HCT116 (cell line): ENCODE data around the gene TSC22D4. TPM values are rescaled to one million over a fixed set of nuclear protein-coding genes. Genes with fewer than 3 reads are reported as not detected.

Experiments
- ATAC-seq: fragments of 200-7000 bp; cut with Tn5 transposase; 2 replicates; pipeline ENCODE4 v1.9.1; 2020; ENCODE audit warnings: mild to moderate bottlenecking, moderate library complexity
- BruUV-seq: library from RNA; stranded (reverse); fragments of 400-500 nt; replicated peaks from 2 replicates; lab custom pipeline; 2021; lab: Mats Ljungman, UMichigan
- CTCF ChIA-PET: fragments of 300-600 bp; sonication (Branson Sonifier 250); formaldehyde crosslinking; loops from one replicate; lab custom pipeline; 2021; ENCODE audit warnings: antibody characterized with exemption; lab: Charles Lee
- POLR2A ChIA-PET: fragments of 300-600, 350-600 bp; sonication (Branson Sonifier 250); formaldehyde crosslinking; loops from one replicate; lab custom pipeline; 2021; ENCODE audit warnings: antibody characterized with exemption; lab: Charles Lee
- RAD21 ChIA-PET, 2 experiments: fragments of 300-600 bp; sonication (Branson Sonifier 250); formaldehyde crosslinking; loops; one replicate each; lab custom pipeline; 2023; ENCODE audit warnings: low total read pairs in 2 of 2; ENCODE audit not compliant: uncharacterized antibody in 2 of 2, unreplicated experiment in 2 of 2, low non-redundant PET in 1 of 2; lab: Charles Lee
- DNase-seq: peaks from one replicate; pipeline ENCODE4 v3.0.0-alpha.2; 2010; ENCODE audit warnings: low read depth, low spot score
- H2AFZ ChIP-seq: fragments of 200-600 bp; shearing (Covaris generic), sonication (generic); 2 replicates; pipeline ENCODE4 v1.6.1; 2017; ENCODE audit warnings: low read depth, mixed run types, mixed read lengths, antibody characterized with exemption, low read length; ENCODE audit not compliant: poor library complexity, severe bottlenecking
- H3K27ac ChIP-seq: 2 replicates; pipeline ENCODE4 v1.5.1; 2012; ENCODE audit warnings: low read depth, low read length
- H3K27me3 ChIP-seq: fragments of 200-600 bp; sonication (generic); 2 replicates; pipeline ENCODE4 v1.6.1; 2016; ENCODE audit warnings: mixed run types, low read length, mixed read lengths; ENCODE audit not compliant: insufficient read depth
- H3K36me3 ChIP-seq, 2 experiments: fragments of 200-500 bp in 1 of 2; fragments of 200-600 bp in 1 of 2; sonication (Bioruptor generic) in 1 of 2; sonication (generic) in 1 of 2; 2 replicates each; pipeline versions ENCODE4 v1.5.1 to v1.6.1; 2014 to 2016; ENCODE audit warnings: low read length in 2 of 2, inconsistent platforms in 1 of 2, mixed read lengths in 1 of 2, mixed run types in 1 of 2; ENCODE audit not compliant: insufficient read depth in 2 of 2, control insufficient read depth in 1 of 2
- H3K4me1 ChIP-seq, 2 experiments: fragments of 200-600 bp in 1 of 2; sonication (generic) in 1 of 2; 2 replicates each; pipeline versions ENCODE4 v1.5.1 to v1.6.1; 2012 to 2017; ENCODE audit warnings: low read length in 2 of 2, inconsistent platforms in 1 of 2, mild to moderate bottlenecking in 1 of 2, mixed read lengths in 1 of 2, mixed run types in 1 of 2, moderate library complexity in 1 of 2; ENCODE audit not compliant: insufficient read depth in 2 of 2, control insufficient read depth in 1 of 2
- H3K4me2 ChIP-seq: fragments of 200-600 bp; sonication (generic); 2 replicates; pipeline ENCODE4 v1.6.1; 2017; ENCODE audit warnings: mixed run types, low read length, mixed read lengths
- H3K4me3 ChIP-seq, 2 experiments: fragments of 200-600 bp in 1 of 2; sonication (generic) in 1 of 2; replicated peaks in 1 of 2; 2 replicates each; pipeline ENCODE4 v1.5.1; 2011 to 2016; ENCODE audit warnings: low read length in 2 of 2, control low read depth in 1 of 2, low read depth in 1 of 2, mild to moderate bottlenecking in 1 of 2, mixed read lengths in 1 of 2, mixed run types in 1 of 2
- H3K79me2 ChIP-seq: fragments of 200-600 bp; sonication (generic); 2 replicates; pipeline ENCODE4 v1.6.1; 2017; ENCODE audit warnings: mild to moderate bottlenecking, mixed run types, low read length, moderate library complexity, mixed read lengths; ENCODE audit not compliant: insufficient read depth
- H3K9ac ChIP-seq: fragments of 200-600 bp; sonication (generic); 2 replicates; pipeline ENCODE4 v1.6.1; 2016; ENCODE audit warnings: low read length, mixed read lengths
- H3K9me2 ChIP-seq: fragments of 200-600 bp; sonication (generic), shearing (Covaris generic); 2 replicates; pipeline ENCODE4 v1.6.1; 2017; ENCODE audit warnings: mixed run types, mild to moderate bottlenecking, moderate library complexity; ENCODE audit not compliant: insufficient read depth
- H3K9me3 ChIP-seq, 2 experiments: fragments of 200-500 bp in 1 of 2; fragments of 200-600 bp in 1 of 2; sonication (Bioruptor generic) in 1 of 2; sonication (generic) in 1 of 2; 2 replicates each; pipeline ENCODE4 v1.6.1; 2014 to 2017; ENCODE audit warnings: low read length in 2 of 2, mixed read lengths in 2 of 2, inconsistent platforms in 1 of 2, low read depth in 1 of 2, mild to moderate bottlenecking in 1 of 2, mixed run types in 1 of 2, moderate library complexity in 1 of 2; ENCODE audit not compliant: control insufficient read depth in 1 of 2, insufficient read depth in 1 of 2
- H4K20me1 ChIP-seq: fragments of 200-600 bp; sonication (generic), shearing (Covaris generic); 2 replicates; pipeline ENCODE4 v1.6.1; 2017; ENCODE audit warnings: mixed run types, mild to moderate bottlenecking, moderate library complexity; ENCODE audit not compliant: insufficient read depth
- CEBPB ChIP-seq: IDR thresholded peaks from 2 replicates; pipeline ENCODE4 v1.6.1; 2012; ENCODE audit warnings: low read depth
- FOSL1 ChIP-seq: IDR thresholded peaks from 2 replicates; pipeline ENCODE4 v1.6.1; 2012; ENCODE audit warnings: low read depth
- POLR2A ChIP-seq: IDR thresholded peaks from 2 replicates; pipeline ENCODE4 v1.7.0; 2011; ENCODE audit warnings: borderline replicate concordance; ENCODE audit not compliant: insufficient read depth, insufficient read length; ENCODE audit errors: extremely low read depth
- POLR2AphosphoS5 ChIP-seq: IDR thresholded peaks from 2 replicates; pipeline ENCODE4 v1.6.1; 2011; ENCODE audit warnings: mild to moderate bottlenecking, low read depth, low read length, moderate library complexity
- RAD21 ChIP-seq: IDR thresholded peaks from 2 replicates; pipeline ENCODE4 v1.6.1; 2012; ENCODE audit warnings: low read depth, mild to moderate bottlenecking
- SRF ChIP-seq: IDR thresholded peaks from 2 replicates; pipeline ENCODE4 v1.6.1; 2012; ENCODE audit warnings: low read depth
- intact Hi-C: fragments of 100-400 bp; cut with micrococcal nuclease; formaldehyde crosslinking; loops from 2 replicates; pipeline ENCODE4 v1.10.0; 2022
- total RNA-seq: library from RNA; stranded (reverse); gene quantifications from one replicate; pipeline ENCODE4 v1.2.1, GENCODE V29; 2021; ENCODE audit not compliant: unreplicated experiment

TSC22D4 gene
- total RNA-seq, 1 experiment from 2014 or later, result 36.9 TPM

GRCh38 chr7:100489824-100490223 is 10.8 kb upstream of the TSC22D4 start:
- no peak overlapping the region for H3K9ac ChIP-seq
- H3K9me3 ChIP-seq, result no peaks in the 10 kb centered on the region
- H3K4me3 ChIP-seq, result no peak overlapping the region
- H3K27ac ChIP-seq, result no peak overlapping the region
- no peaks in the 10 kb centered on the region for H3K36me3 ChIP-seq
- H2AFZ ChIP-seq, result no peak overlapping the region
- POLR2A ChIA-PET, result no interaction called here
- RAD21 ChIA-PET, result no interaction called here
- CTCF ChIA-PET, result interaction anchor here (1.5 kb wide), 1 partner anchor 20 kb away, joined by 3 read pairs; no protein-coding TSS in a partner anchor
- H4K20me1 ChIP-seq, result no peaks in the 10 kb centered on the region
- H3K9me2 ChIP-seq, result no peaks in the 10 kb centered on the region
- no peak for DNase-seq
- peaks cover 9 to 29% of the 10 kb centered on the region in 2 experiments for H3K4me1 ChIP-seq
- intact Hi-C loops, result no loop called here
- no peaks in the 10 kb centered on the region for H3K79me2 ChIP-seq
- peak; percentile 45 for ATAC-seq
- no peak for TF ChIP-seq RAD21
- TF ChIP-seq SRF, result no peak
- BruUV-seq, result no TSS peak
- no peaks in the 10 kb centered on the region for H3K27me3 ChIP-seq
- no peak overlapping the region for H3K4me2 ChIP-seq

GRCh38 chr7:100489121-100489520 is 10.1 kb upstream of the TSC22D4 start:
- no peaks in the 10 kb centered on the region for H4K20me1 ChIP-seq
- TF ChIP-seq FOSL1 (no peak), CEBPB (no peak), POLR2AphosphoS5 (no peak), POLR2A (no peak), SRF (no peak)
- no peak for ATAC-seq
- H3K4me3 ChIP-seq, result no peak overlapping the region
- BruUV-seq, result no TSS peak
- DNase-seq, result no peak
- peaks cover 9 to 36% of the 10 kb centered on the region in 2 experiments for H3K4me1 ChIP-seq
- CTCF ChIA-PET, result no interaction called here
- POLR2A ChIA-PET, result no interaction called here
- H2AFZ ChIP-seq, result no peak overlapping the region
- no peaks in the 10 kb centered on the region for H3K9me2 ChIP-seq
- no peak overlapping the region for H3K4me2 ChIP-seq
- no peaks in the 10 kb centered on the region for H3K79me2 ChIP-seq
- RAD21 ChIA-PET, result no interaction called here
- H3K9ac ChIP-seq, result no peak overlapping the region
- H3K27ac ChIP-seq, result no peak overlapping the region
- no peaks in the 10 kb centered on the region for H3K27me3 ChIP-seq
- no peaks in the 10 kb centered on the region for H3K9me3 ChIP-seq
- intact Hi-C loops, result no loop called here
- no peaks in the 10 kb centered on the region for H3K36me3 ChIP-seq
